ENCODE results near the gene PLEKHA7. TPM values are rescaled to one million over a fixed set of nuclear protein-coding genes. Genes with fewer than 3 reads are reported as not detected.

PLEKHA7 gene
- total RNA-seq, 1 donor from 2014 or later: 0.92 TPM

GRCh38 chr11:16987205-16987568 is 27.0 kb downstream of the PLEKHA7 start:
- no peak overlapping the region for H3K27ac Mint-ChIP-seq (ENCODE audit: unreplicated experiment)
- DNase-seq (ENCODE audit: low spot score): no peak
- no peaks in the 10 kb centered on the region for H3K9me3 Mint-ChIP-seq (ENCODE audit: low read depth)
- no peaks in the 10 kb centered on the region for H3K27me3 Mint-ChIP-seq (ENCODE audit: low read depth)
- no peak overlapping the region for H3K4me3 Mint-ChIP-seq (ENCODE audit: unreplicated experiment)
- no peak for TF ChIP-seq CTCF (IDR thresholded peaks at IDR 0.05)
- peaks cover 3% of the 10 kb centered on the region for H3K36me3 Mint-ChIP-seq (ENCODE audit: low read depth)
- H3K4me1 Mint-ChIP-seq (ENCODE audit: low read depth): peaks cover 13% of the 10 kb centered on the region

- no peak for DNase-seq (ENCODE audit: low spot score)
- H3K4me3 Mint-ChIP-seq (ENCODE audit: unreplicated experiment): no peak overlapping the region
- H3K9me3 Mint-ChIP-seq (ENCODE audit: low read depth): no peaks in the 10 kb centered on the region
- H3K27me3 Mint-ChIP-seq (ENCODE audit: low read depth): no peaks in the 10 kb centered on the region
- H3K36me3 Mint-ChIP-seq (ENCODE audit: low read depth): peaks cover 3% of the 10 kb centered on the region
- H3K27ac Mint-ChIP-seq (ENCODE audit: unreplicated experiment): no peak overlapping the region
- TF ChIP-seq CTCF (IDR thresholded peaks at IDR 0.05): no peak
- peaks cover 17% of the 10 kb centered on the region for H3K4me1 Mint-ChIP-seq (ENCODE audit: low read depth)
These were observed 27.6 kb downstream of the PLEKHA7 start for GRCh38 chr11:16986434-16987204.

GRCh38 chr11:16985297-16985696 is 28.9 kb downstream of the PLEKHA7 start:
- DNase-seq (ENCODE audit: low spot score): no peak
- no peaks in the 10 kb centered on the region for H3K27me3 Mint-ChIP-seq (ENCODE audit: low read depth)
- H3K4me3 Mint-ChIP-seq (ENCODE audit: unreplicated experiment): no peak overlapping the region
- H3K36me3 Mint-ChIP-seq (ENCODE audit: low read depth): peaks cover 3% of the 10 kb centered on the region
- H3K4me1 Mint-ChIP-seq (ENCODE audit: low read depth): peaks cover 30% of the 10 kb centered on the region
- H3K9me3 Mint-ChIP-seq (ENCODE audit: low read depth): no peaks in the 10 kb centered on the region
- TF ChIP-seq CTCF (IDR thresholded peaks at IDR 0.05): no peak
- no peak overlapping the region for H3K27ac Mint-ChIP-seq (ENCODE audit: unreplicated experiment)

GRCh38 chr11:16984229-16984628 is 30.0 kb downstream of the PLEKHA7 start:
- Mint-ChIP-seq H3K9me3 (ENCODE audit: low read depth) (no peaks in the 10 kb centered on the region), H3K4me3 (ENCODE audit: unreplicated experiment) (no peak overlapping the region), H3K27ac (ENCODE audit: unreplicated experiment) (no peak overlapping the region), H3K36me3 (ENCODE audit: low read depth) (peaks cover 3% of the 10 kb centered on the region), H3K4me1 (ENCODE audit: low read depth) (peaks cover 35% of the 10 kb centered on the region), H3K27me3 (ENCODE audit: low read depth) (no peaks in the 10 kb centered on the region)
- TF ChIP-seq CTCF (IDR thresholded peaks at IDR 0.05): no peak
- no peak for DNase-seq (ENCODE audit: low spot score)

- no peak for DNase-seq (ENCODE audit: low spot score)
- no peak overlapping the region for H3K4me3 Mint-ChIP-seq (ENCODE audit: unreplicated experiment)
- H3K27ac Mint-ChIP-seq (ENCODE audit: unreplicated experiment): peak overlapping the region; percentile 39
- peaks cover 35% of the 10 kb centered on the region for H3K4me1 Mint-ChIP-seq (ENCODE audit: low read depth)
- peaks cover 3% of the 10 kb centered on the region for H3K36me3 Mint-ChIP-seq (ENCODE audit: low read depth)
- TF ChIP-seq CTCF (IDR thresholded peaks at IDR 0.05): no peak
- no peaks in the 10 kb centered on the region for H3K27me3 Mint-ChIP-seq (ENCODE audit: low read depth)
- H3K9me3 Mint-ChIP-seq (ENCODE audit: low read depth): no peaks in the 10 kb centered on the region
These were observed 31.4 kb downstream of the PLEKHA7 start for GRCh38 chr11:16982809-16983208.

All from chondrocyte (in vitro differentiated cells).